Uterus (tissue), 4 donors: ENCODE results near the gene GCLC. TPM values are rescaled to one million over a fixed set of nuclear protein-coding genes. Genes with fewer than 3 reads are reported as not detected.

Source experiments
- DNase-seq, 2 donors: peaks; one replicate each; pipeline ENCODE4 v3.0.0-alpha.2; 2019 to 2020
- H3K27ac ChIP-seq, 2 donors: fragments of 200-600 bp; sonication (generic); 1 replicate in 1 of 2; 2 replicates in 1 of 2; pipeline ENCODE4 v1.5.1; 2016 to 2018
- H3K27me3 ChIP-seq, 2 donors: fragments of 200-600 bp; sonication (generic); one replicate each; pipeline ENCODE4 v1.5.1; 2018 to 2019; ENCODE audit warnings: control low read depth in 1 of 2
- H3K36me3 ChIP-seq, 2 donors: fragments of 200-600 bp; sonication (generic); one replicate each; pipeline ENCODE4 v1.5.1; 2019; ENCODE audit warnings: control low read depth in 1 of 2
- H3K4me1 ChIP-seq, 2 donors: fragments of 200-600 bp; sonication (generic); one replicate each; pipeline ENCODE4 v1.5.1; 2018 to 2019; ENCODE audit warnings: control low read depth in 1 of 2
- H3K4me3 ChIP-seq, 2 donors: fragments of 200-600 bp; sonication (generic); 1 replicate in 1 of 2; 2 replicates in 1 of 2; pipeline ENCODE4 v1.5.1; 2018 to 2019; ENCODE audit warnings: mild to moderate bottlenecking in 1 of 2
- H3K9me3 ChIP-seq, 2 donors: fragments of 200-600 bp; sonication (generic); one replicate each; pipeline ENCODE4 v1.5.1; 2019; ENCODE audit warnings: control low read depth in 1 of 2
- CTCF ChIP-seq, 4 experiments: fragments of 200-600 bp in 2 of 4; fragments of 450-650 bp in 2 of 4; sonication (generic) in 2 of 4; IDR thresholded peaks; one replicate each; pipeline ENCODE4 v1.5.1; 2016 to 2019; ENCODE audit warnings: antibody characterized with exemption in 4 of 4, mild to moderate bottlenecking in 2 of 4, moderate library complexity in 1 of 4
- POLR2A ChIP-seq, 2 donors: fragments of 450-650 bp; IDR thresholded peaks; one replicate each; pipeline ENCODE4 v1.6.1; 2016; ENCODE audit warnings: antibody characterized with exemption in 2 of 2, mild to moderate bottlenecking in 1 of 2, moderate library complexity in 1 of 2
- intact Hi-C: fragments of 100-400 bp; cut with DNase I; formaldehyde crosslinking; loops from one replicate; pipeline ENCODE4 v1.15.1; 2023; ENCODE audit warnings: low total_unique reads
- total RNA-seq, 4 donors: library from RNA; depleted of rRNA in 3 of 4; stranded (reverse); fragments of >200 nt in 3 of 4; gene quantifications; one replicate each; pipeline versions ENCODE4 v1.1.0 to v1.2.4, GENCODE V29; 2014 to 2023
- donor health status: DM: yes; HTN: yes; CAD: no.

The GCLC gene
- total RNA-seq, 4 donors from 2014 or later: 20.0 to 41.0 (median 32.7) TPM

DNA sequence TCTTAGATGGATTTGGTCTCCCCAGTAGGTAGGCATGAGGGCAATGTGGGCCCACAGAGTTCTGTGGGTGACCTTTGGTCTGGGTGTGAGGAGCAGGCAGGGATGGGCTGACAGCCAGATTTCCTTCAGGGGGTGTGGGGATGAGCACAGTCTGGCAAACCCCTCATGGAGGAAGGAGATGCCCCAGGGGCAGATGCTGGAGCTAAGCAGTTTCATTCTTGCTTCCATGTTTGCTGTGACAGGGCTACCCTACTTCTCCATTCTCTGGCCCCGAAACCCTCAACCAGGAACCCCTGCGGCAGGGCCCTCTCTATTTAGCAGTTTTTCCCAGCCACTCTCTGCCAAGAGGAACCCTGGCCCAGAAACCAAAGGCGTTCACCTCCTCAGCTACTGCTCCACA, 40.4 kb downstream of the GCLC start:
- Histone ChIP-seq H3K4me1 (no peaks in the 10 kb centered on the region), H3K9me3 (no peaks in the 10 kb centered on the region), H3K4me3 (no peak overlapping the region), H3K27me3 (no peaks in the 10 kb centered on the region), H3K36me3 (no peaks in the 10 kb centered on the region), H3K27ac (no peak overlapping the region)
- TF ChIP-seq CTCF (IDR thresholded peaks at IDR 0.05) (no peak), POLR2A (IDR thresholded peaks at IDR 0.05) (no peak)
- no peak for DNase-seq
- intact Hi-C loops: no loop called here

GRCh38 chr6:53503060-53503459, 41.8 kb downstream of the GCLC start:
- H3K9me3 ChIP-seq: no peaks in the 10 kb centered on the region
- intact Hi-C loops: no loop called here
- no peak for DNase-seq
- no peak overlapping the region for H3K4me3 ChIP-seq
- H3K36me3 ChIP-seq: no peaks in the 10 kb centered on the region
- no peak overlapping the region for H3K27ac ChIP-seq
- no peaks in the 10 kb centered on the region for H3K27me3 ChIP-seq
- TF ChIP-seq POLR2A (IDR thresholded peaks at IDR 0.05): no peak
- TF ChIP-seq CTCF (IDR thresholded peaks at IDR 0.05): no peak
- H3K4me1 ChIP-seq: no peaks in the 10 kb centered on the region

DNA sequence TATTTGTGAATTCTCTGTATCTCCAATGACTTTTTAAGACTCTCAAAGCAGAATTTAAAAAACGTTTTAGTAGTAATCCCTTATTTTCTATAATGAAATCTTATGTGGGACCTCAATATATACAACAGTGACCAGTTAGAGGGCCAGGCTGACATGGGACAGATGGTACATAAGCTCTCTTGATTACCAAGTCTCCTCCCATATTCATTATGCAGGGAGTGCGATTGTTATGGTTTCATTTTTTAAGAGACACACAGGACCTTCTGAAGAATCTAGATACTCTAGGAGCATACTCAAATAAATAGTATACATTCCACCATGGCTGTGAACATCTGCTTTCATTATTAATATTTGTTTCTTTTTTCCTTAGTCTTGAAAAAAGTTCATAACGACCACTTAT, 43.5 kb downstream of the GCLC start:
- H3K36me3 ChIP-seq: no peaks in the 10 kb centered on the region
- DNase-seq: no peak
- intact Hi-C loops: no loop called here

DNA sequence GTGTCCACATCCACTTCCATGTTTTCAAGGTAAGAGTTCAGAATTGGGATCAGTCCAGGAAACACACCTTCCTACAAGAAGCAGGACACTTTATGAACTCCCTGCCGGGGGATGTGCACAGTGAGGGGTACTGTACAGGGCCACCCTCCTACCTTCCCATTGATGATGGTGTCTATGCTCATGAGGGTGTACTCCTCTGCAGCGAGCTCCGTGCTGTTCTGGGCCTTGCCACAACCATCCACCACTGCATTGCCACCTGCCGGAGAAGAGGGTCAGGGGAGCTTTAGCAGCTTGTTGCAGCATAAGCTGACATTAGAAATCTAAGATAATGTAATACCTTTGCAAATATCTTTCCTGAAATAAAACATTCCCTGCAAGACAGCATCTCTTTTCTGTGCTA, 44.8 kb downstream of the GCLC start:
- no peak for TF ChIP-seq POLR2A (IDR thresholded peaks at IDR 0.05)
- TF ChIP-seq CTCF (IDR thresholded peaks at IDR 0.05): no peak
- Histone ChIP-seq H3K4me1 (no peaks in the 10 kb centered on the region), H3K9me3 (no peaks in the 10 kb centered on the region), H3K36me3 (no peaks in the 10 kb centered on the region), H3K4me3 (no peak overlapping the region), H3K27ac (no peak overlapping the region), H3K27me3 (no peaks in the 10 kb centered on the region)
- no peak for DNase-seq
- intact Hi-C loops: no loop called here

More for the DNA sequence above, 43.5 kb downstream of the GCLC start:
- TF ChIP-seq POLR2A (IDR thresholded peaks at IDR 0.05) (no peak), CTCF (IDR thresholded peaks at IDR 0.05) (no peak)
- H3K4me1 ChIP-seq: no peaks in the 10 kb centered on the region
- H3K27ac ChIP-seq: no peak overlapping the region
- no peaks in the 10 kb centered on the region for H3K27me3 ChIP-seq
- H3K4me3 ChIP-seq: no peak overlapping the region
- H3K9me3 ChIP-seq: no peaks in the 10 kb centered on the region

GRCh38 chr6:53499094-53499493, 45.8 kb downstream of the GCLC start:
- TF ChIP-seq CTCF (IDR thresholded peaks at IDR 0.05): no peak
- no peak for TF ChIP-seq POLR2A (IDR thresholded peaks at IDR 0.05)
- no peaks in the 10 kb centered on the region for H3K4me1 ChIP-seq
- intact Hi-C loops: no loop called here
- no peaks in the 10 kb centered on the region for H3K9me3 ChIP-seq
- no peak overlapping the region for H3K27ac ChIP-seq
- no peak for DNase-seq
- H3K36me3 ChIP-seq: no peaks in the 10 kb centered on the region
- no peak overlapping the region for H3K4me3 ChIP-seq
- no peaks in the 10 kb centered on the region for H3K27me3 ChIP-seq
